Putamen (tissue), 1 donor: ENCODE results near the gene BORCS5.
A peak's percentile ranks its signal among the peaks of the same experiment; 100 is the strongest.
"Not testable (repeated sequence)": the region's sequence is repeated elsewhere in the genome, so short reads cannot be mapped to it uniquely, and the experiment has no call there.

Experiments
- DNase-seq: peaks from one replicate; pipeline ENCODE4 v3.0.0-alpha.2; 2016; ENCODE audit warnings: low spot score

The BORCS5 gene

DNA sequence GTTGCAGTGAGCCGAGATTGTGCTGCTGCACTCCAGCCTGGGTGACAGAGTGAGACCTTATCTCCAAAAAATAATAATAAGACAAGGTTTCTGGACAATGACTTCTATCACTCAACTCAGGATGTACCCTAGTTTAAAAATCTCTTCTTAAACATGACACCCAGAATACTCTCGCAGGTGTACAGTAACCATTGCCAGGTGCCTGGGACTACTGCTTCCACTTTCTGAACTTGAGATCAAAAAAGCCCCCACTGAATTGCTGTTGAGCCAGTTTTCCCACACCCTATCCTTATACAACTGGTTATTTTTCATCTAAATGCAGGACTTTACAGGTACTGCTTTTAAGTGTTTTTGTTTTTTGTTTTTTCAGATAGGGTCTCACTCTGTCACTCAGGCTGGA lies 36.3 kb downstream of the BORCS5 start:
- DNase-seq, result no peak

DNA sequence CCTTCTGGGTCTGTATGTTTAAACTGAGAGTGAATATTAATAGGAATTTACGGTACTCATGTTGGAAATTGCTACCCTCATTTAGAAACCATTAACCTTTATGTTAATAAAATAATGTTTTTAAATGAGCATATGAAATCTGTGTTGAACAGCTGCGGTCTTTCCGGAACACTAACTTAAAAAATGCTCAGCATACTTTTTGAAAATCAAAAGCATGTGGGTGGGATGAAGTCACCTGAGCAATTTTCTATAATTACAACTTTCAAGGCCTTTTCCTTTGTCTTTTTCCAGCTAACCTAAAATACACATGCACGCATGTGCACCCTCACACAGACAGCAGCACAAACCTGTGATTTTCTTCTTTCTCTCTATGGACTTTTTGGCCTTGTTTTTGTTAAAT lies 39.8 kb downstream of the BORCS5 start:
- DNase-seq, result no peak

- DNase-seq, result no peak
These were observed 40.3 kb downstream of the BORCS5 start for GRCh38 chr12:12397184-12397583.

GRCh38 chr12:12398026-12398859 lies 41.4 kb downstream of the BORCS5 start:
- DNase-seq, result no peak

GRCh38 chr12:12399161-12399560 lies 42.3 kb downstream of the BORCS5 start:
- DNase-seq, result no peak

GRCh38 chr12:12399776-12400305 lies 43.0 kb downstream of the BORCS5 start:
- DNase-seq, result no peak

- no peak for DNase-seq
These were observed 43.9 kb downstream of the BORCS5 start for GRCh38 chr12:12400793-12401192.

DNA sequence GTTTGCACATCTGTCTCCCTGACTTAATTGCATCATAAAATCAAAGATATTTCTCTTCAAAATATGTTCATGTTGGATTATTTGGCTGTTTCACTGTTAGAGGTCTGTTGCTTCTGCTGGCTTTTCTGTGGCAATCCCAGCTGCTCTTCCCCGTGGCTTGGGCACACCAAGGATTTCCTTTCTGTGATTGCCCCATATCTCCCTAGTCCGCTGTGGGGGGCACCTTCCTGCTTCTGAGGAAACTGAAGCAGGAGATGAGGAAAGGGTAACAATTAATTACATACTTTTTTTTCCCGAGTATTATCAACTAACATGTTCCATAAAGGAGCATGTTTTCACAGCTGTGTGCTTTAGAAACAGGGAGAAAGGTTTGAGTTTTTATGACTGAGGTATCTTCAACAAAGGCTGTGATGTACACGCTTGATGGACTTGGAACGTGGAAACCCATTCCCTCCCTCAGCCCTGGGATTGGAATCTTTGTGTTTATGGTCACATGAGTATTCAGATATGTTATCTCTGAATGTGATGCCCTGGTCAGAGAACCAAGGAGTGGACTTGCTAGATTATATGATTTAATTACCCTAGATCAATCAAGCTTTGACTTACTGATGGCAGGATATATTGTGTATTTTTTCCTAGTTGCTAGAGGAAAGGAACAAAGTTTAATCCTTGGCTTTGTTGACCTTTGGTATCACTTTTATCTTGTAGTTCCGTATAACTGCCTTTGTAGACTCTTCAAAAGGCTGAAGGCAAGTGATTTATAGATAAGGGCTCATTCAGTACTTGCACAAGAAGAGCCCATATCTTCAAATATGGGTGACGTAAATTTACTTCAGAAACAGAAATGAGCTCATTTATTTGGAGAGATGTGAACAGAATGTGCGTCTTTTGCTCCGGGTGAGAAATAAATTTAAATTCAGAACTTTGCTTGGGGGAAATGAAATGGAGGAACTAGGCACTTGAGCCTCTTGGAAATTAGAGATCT lies 46.7 kb downstream of the BORCS5 start:
- DNase-seq, result no peak

- no peak for DNase-seq
These were observed 47.4 kb downstream of the BORCS5 start for GRCh38 chr12:12404297-12404696.

DNA sequence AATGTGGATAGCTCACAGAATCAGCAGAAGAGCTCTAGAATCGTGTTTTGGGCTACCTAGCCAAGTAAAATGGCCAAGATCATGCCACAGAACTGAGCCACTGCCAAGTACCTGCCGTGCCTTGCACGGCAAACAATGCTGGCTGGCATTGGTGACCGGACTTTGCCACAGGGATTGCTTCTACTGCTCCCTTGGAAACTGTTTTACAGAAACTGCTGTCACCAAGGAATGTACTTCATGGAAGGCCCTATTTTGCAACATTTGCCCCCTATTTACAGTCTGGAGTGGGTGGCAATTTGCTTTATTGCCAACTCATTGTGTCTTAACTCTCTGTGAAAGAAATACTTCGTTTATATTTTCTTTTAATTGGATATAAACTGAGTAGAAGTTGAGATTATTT lies 49.0 kb downstream of the BORCS5 start:
- no peak for DNase-seq

DNA sequence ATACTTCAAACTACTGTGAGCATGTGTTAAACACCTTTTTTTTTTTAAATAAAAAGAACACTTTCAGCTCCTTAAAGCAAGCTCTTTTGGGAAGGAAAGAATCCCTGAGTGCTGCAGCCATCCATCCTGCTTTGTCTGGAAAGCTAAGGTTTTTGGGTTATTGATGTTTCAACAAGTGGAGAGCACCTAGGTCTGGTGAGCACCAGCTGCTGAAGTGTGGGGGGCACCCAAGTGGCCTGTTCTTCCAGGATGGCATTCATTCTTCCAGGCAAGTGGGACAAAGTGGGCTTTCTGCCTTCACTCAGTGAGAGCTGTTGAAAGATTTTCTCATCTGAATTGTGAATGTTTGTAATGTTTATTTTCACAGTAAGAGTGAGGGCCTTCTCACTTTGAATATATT lies 49.9 kb downstream of the BORCS5 start:
- DNase-seq, result no peak

GRCh38 chr12:12408265-12408690 lies 51.4 kb downstream of the BORCS5 start:
- no peak for DNase-seq

GRCh38 chr12:12409337-12409736 lies 52.5 kb downstream of the BORCS5 start:
- DNase-seq, result not testable (repeated sequence)

DNA sequence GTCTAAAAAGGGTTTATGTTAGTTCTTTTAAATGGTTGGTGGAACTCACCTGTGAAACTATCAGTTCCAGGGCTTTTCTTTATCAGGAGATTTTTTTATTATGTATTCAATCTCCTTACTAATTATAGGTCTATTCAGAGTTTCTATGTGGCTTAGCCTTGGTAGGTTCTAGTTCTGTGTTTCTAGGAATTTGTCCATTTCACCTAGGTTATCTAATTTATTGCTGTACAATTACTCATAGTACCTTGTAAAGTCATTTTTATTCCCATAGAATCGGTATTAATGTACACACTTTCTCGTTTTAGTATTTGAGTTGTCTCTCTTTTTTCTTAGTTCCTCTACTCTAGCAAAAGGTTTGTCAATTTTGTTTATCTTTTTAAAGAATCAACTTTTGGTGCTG lies 59.0 kb downstream of the BORCS5 start:
- no peak for DNase-seq

GRCh38 chr12:12419165-12419564 lies 62.3 kb downstream of the BORCS5 start:
- DNase-seq, result not testable (repeated sequence)

DNA sequence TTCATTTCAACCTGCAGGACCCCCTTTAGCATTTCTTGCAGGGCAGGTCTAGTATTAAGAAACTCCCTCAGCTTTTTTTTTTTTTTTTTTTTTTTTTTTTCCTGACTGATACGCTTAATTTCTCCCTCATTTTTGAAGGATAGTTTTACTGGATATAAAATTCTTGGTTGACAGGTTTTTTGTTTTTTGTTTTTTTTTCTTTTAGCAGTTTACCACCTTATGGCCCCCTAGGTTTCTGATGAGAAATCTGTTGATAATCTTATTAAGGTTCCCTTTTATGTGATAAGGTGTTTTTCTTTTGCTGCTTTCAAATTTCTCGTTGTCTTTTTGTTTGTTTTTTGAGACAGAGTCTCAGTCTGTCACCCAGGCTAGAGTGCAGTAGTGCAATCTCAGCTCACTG lies 66.5 kb downstream of the BORCS5 start:
- DNase-seq, result no peak

DNA sequence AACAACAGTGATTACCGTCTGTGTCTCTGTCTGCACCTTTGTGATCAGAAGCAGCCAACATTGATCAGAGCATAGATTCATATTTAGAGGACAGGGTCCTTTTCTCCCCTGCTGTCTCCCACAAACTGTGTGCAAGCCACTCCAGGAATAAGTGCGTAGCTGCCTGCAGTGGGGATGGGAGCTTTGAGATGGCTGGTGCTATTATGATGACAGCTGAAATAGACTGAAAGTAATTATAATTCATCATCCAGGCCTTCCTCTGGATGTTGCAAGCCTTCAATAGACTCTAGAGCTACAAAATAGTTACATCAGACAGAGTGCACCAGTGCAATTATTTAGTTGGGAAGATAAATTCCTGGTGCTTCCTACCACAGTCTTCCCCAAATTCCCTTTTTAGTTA lies 68.1 kb downstream of the BORCS5 start:
- DNase-seq, result peak; percentile 40

- DNase-seq, result no peak
These were observed 68.7 kb downstream of the BORCS5 start for GRCh38 chr12:12425616-12426015.

DNA sequence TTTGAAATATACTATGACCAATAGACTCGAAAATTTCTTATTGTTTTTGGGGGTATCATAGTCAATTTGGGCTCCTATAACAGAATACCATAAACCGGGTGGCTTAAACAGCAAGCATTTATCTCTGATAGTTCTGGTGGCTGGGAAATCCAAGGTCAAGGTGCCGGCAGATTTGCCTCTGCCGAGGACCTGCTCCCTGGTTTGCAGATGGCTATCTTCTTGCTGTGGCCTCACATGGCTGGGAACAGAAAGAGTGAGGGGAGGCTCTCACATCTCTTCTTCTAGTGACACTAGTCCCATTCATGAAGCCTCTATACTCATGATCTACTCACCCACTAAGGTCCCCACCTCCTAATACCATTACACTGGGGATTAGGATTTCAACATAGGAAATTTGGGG lies 70.7 kb downstream of the BORCS5 start:
- DNase-seq, result no peak

GRCh38 chr12:12428047-12428446 lies 71.2 kb downstream of the BORCS5 start:
- DNase-seq, result no peak

- DNase-seq, result no peak
These were observed 72.2 kb downstream of the BORCS5 start for GRCh38 chr12:12428961-12429657.

DNA sequence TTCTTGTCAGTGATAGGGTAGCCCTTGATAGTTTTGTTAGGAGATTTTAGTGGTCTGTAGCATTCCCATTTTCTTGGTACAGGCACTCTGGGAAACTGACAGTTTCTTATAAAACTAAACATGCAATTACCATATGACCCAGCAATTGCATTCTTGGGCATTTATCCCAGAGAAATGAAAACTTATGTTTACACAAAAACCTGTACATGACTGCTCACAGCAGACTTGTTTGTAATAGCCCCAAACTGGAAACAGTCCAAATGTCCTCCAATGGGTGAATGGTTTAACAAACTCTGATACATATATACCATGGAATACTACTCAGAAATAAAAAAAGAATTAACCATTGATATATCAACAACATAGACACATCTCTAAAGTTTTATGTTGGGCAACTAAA lies 75.5 kb downstream of the BORCS5 start:
- DNase-seq, result no peak
